ENCODE results near the gene GSTO1. TPM values are rescaled to one million over a fixed set of nuclear protein-coding genes. Genes with fewer than 3 reads are reported as not detected.
A peak's percentile ranks its signal among the peaks of the same experiment; 100 is the strongest.

The GSTO1 gene
- total RNA-seq, 3 donors from 2014 or later (not counting 1 experiment from before 2014, with no cell fraction given), result 27.8 to 38.0 (median 31.5) TPM

DNA sequence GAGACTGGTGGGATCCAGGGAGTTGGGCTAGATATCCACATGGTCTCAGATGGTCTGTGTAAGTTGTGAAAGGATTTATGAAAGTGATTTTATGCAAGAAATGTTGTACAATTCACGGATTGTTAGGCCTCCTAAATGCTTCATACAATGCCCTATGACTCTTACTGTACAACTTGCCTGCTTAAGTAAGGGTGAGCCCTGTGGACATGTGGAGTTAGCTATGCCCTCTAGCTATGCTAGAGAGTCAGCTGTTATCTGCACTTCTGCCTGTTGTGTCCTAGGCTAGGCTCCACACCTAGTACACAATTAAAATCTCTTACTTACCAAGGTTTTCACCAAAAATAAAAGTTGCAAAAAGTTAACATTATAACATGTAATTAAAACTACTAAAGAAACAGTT is 20.9 kb upstream of the GSTO1 start:
- Mint-ChIP-seq H3K36me3 (no peaks in the 10 kb centered on the region), H3K4me3 (peak overlapping the region; percentile 54), H3K9me3 (no peaks in the 10 kb centered on the region), H3K27me3 (ENCODE audit: low read depth in 2 of 2) (peaks cover 21 to 49% of the 10 kb centered on the region in 2 donors), H3K4me1 (peaks cover 13 to 19% of the 10 kb centered on the region in 2 donors), H3K27ac (peak overlapping the region in 1 of 2 donors; percentile 32)
- H3K4me1 ChIP-seq (ENCODE audit: control insufficient read depth, insufficient read depth, low read length), result peaks cover 12% of the 10 kb centered on the region
- intact Hi-C loops (cut with micrococcal nuclease), result no loop called here
- no peak for DNase-seq
- peaks cover 7% of the 10 kb centered on the region for H3K27me3 ChIP-seq (ENCODE audit: control insufficient read depth, insufficient read depth, low read length)
- TF ChIP-seq, protein P1, sequence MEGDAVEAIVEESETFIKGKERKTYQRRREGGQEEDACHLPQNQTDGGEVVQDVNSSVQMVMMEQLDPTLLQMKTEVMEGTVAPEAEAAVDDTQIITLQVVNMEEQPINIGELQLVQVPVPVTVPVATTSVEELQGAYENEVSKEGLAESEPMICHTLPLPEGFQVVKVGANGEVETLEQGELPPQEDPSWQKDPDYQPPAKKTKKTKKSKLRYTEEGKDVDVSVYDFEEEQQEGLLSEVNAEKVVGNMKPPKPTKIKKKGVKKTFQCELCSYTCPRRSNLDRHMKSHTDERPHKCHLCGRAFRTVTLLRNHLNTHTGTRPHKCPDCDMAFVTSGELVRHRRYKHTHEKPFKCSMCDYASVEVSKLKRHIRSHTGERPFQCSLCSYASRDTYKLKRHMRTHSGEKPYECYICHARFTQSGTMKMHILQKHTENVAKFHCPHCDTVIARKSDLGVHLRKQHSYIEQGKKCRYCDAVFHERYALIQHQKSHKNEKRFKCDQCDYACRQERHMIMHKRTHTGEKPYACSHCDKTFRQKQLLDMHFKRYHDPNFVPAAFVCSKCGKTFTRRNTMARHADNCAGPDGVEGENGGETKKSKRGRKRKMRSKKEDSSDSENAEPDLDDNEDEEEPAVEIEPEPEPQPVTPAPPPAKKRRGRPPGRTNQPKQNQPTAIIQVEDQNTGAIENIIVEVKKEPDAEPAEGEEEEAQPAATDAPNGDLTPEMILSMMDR (IDR thresholded peaks at IDR 0.05), result no peak
- WGBS (ENCODE audit: insufficient coverage), result 80% methylated on average over 1 of the region's 1 CpG
- no peak overlapping the region for H3K27ac ChIP-seq (ENCODE audit: low read length)
- H3K36me3 ChIP-seq (ENCODE audit: control insufficient read depth, insufficient read depth, low read length), result no peaks in the 10 kb centered on the region
- H3K9me3 ChIP-seq (ENCODE audit: control insufficient read depth, insufficient read depth, low read length), result no peaks in the 10 kb centered on the region
- no peak for ATAC-seq
- H3K4me3 ChIP-seq (ENCODE audit: low read length), result no peak overlapping the region

DNA sequence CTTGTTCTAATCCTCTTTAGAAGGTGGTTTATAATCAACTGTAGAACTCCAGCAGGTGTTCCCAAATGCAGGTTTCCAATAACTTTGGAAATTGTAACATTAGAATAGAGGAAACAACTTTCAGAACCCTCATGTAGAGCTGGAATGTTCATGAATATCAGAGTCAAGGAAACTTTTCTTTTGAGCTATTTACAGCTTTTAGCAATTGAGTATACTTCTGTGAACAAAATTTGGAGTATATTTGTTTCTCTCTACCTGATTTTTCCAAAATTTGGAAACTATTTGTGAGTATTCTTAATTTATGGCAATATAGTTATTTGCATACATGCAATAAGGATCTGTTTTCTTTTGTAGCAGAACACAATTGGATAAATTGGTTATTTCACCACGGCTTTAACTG is 19.8 kb upstream of the GSTO1 start:
- DNase-seq, result no peak
- no peaks in the 10 kb centered on the region for H3K9me3 ChIP-seq (ENCODE audit: control insufficient read depth, insufficient read depth, low read length)
- 94% methylated on average over 1 of the region's 1 CpG for WGBS (ENCODE audit: insufficient coverage)
- no peak overlapping the region for H3K4me3 ChIP-seq (ENCODE audit: low read length)
- Mint-ChIP-seq H3K36me3 (no peaks in the 10 kb centered on the region), H3K4me1 (peaks cover 13 to 19% of the 10 kb centered on the region in 2 donors), H3K9me3 (no peaks in the 10 kb centered on the region), H3K27me3 (ENCODE audit: low read depth in 2 of 2) (peaks cover 27 to 57% of the 10 kb centered on the region in 2 donors), H3K4me3 (no peak overlapping the region), H3K27ac (no peak overlapping the region)
- intact Hi-C loops (cut with micrococcal nuclease), result no loop called here
- H3K27ac ChIP-seq (ENCODE audit: low read length), result no peak overlapping the region
- H3K36me3 ChIP-seq (ENCODE audit: control insufficient read depth, insufficient read depth, low read length), result no peaks in the 10 kb centered on the region
- TF ChIP-seq, protein P1 (IDR thresholded peaks at IDR 0.05), result no peak
- ATAC-seq, result no peak
- H3K4me1 ChIP-seq (ENCODE audit: control insufficient read depth, insufficient read depth, low read length), result peaks cover 12% of the 10 kb centered on the region
- peaks cover 7% of the 10 kb centered on the region for H3K27me3 ChIP-seq (ENCODE audit: control insufficient read depth, insufficient read depth, low read length)

DNA sequence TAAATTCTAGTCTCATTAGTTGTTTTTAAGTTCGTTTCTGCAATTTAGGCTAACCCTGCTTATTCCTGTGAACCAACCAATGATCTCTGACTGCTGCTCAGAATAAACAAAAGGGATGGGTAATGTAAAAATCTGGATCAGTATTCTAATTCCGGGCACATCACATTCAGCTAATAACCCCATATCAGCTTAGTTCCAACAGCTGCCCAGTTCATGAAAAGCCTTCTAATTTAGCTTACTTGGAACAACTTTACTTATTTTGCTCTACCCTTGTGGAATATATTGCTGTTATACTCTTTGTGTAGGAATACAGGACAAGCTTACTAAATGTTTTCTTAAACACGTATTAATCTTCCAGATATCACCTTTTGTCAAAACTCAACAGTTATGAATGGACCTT is 18.9 kb upstream of the GSTO1 start:
- Histone ChIP-seq H3K36me3 (ENCODE audit: control insufficient read depth, insufficient read depth, low read length) (no peaks in the 10 kb centered on the region), H3K4me3 (ENCODE audit: low read length) (no peak overlapping the region), H3K27me3 (ENCODE audit: control insufficient read depth, insufficient read depth, low read length) (peaks cover 7% of the 10 kb centered on the region), H3K27ac (ENCODE audit: low read length) (no peak overlapping the region), H3K4me1 (ENCODE audit: control insufficient read depth, insufficient read depth, low read length) (peaks cover 12% of the 10 kb centered on the region), H3K9me3 (ENCODE audit: control insufficient read depth, insufficient read depth, low read length) (no peaks in the 10 kb centered on the region)
- Mint-ChIP-seq H3K27me3 (ENCODE audit: low read depth in 2 of 2) (peaks cover 27 to 61% of the 10 kb centered on the region in 2 donors), H3K27ac (no peak overlapping the region), H3K4me1 (peaks cover 13 to 19% of the 10 kb centered on the region in 2 donors), H3K9me3 (no peaks in the 10 kb centered on the region), H3K4me3 (no peak overlapping the region), H3K36me3 (no peaks in the 10 kb centered on the region)
- ATAC-seq, result no peak
- WGBS (ENCODE audit: insufficient coverage), result 86% methylated on average over 2 of the region's 3 CpGs
- DNase-seq, result no peak
- TF ChIP-seq, protein P1 (IDR thresholded peaks at IDR 0.05), result no peak
- intact Hi-C loops (cut with micrococcal nuclease), result no loop called here

DNA sequence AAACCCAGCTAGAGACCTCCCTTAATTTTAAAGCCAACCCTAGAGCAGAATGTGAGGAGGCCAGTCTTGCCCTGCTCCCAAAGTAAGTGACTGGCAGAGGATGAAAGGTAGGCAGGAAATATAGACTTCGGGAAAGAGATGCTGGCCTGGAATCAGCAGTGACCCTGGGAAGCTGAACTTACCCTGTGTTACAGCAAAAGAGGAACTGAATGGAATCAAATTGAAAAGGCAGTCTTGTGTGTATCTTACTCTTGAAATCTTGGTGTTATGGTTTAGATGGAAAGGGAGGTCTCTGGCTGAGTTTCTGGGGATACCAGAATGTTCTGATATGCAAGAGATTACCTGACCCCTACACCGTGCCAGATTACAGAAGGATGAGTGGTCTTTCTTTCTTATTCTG is 14.6 kb upstream of the GSTO1 start:
- no peaks in the 10 kb centered on the region for H3K4me1 Mint-ChIP-seq
- H3K36me3 Mint-ChIP-seq, result no peaks in the 10 kb centered on the region
- Histone ChIP-seq H3K4me1 (ENCODE audit: control insufficient read depth, insufficient read depth, low read length) (no peaks in the 10 kb centered on the region), H3K27ac (ENCODE audit: low read length) (no peak overlapping the region), H3K4me3 (ENCODE audit: low read length) (no peak overlapping the region), H3K36me3 (ENCODE audit: control insufficient read depth, insufficient read depth, low read length) (no peaks in the 10 kb centered on the region), H3K9me3 (ENCODE audit: control insufficient read depth, insufficient read depth, low read length) (no peaks in the 10 kb centered on the region), H3K27me3 (ENCODE audit: control insufficient read depth, insufficient read depth, low read length) (peaks cover 2% of the 10 kb centered on the region)
- peaks cover 24 to 58% of the 10 kb centered on the region in 2 donors for H3K27me3 Mint-ChIP-seq (ENCODE audit: low read depth in 2 of 2)
- no peaks in the 10 kb centered on the region for H3K9me3 Mint-ChIP-seq
- TF ChIP-seq, protein P1 (IDR thresholded peaks at IDR 0.05), result no peak
- ATAC-seq, result no peak
- H3K4me3 Mint-ChIP-seq, result no peak overlapping the region
- 37% methylated on average over 2 of the region's 2 CpGs for WGBS (ENCODE audit: insufficient coverage)
- intact Hi-C loops (cut with micrococcal nuclease), result no loop called here
- no peak overlapping the region for H3K27ac Mint-ChIP-seq
- DNase-seq, result no peak

All from natural killer cell (primary cell).